Activated CD4-positive, alpha-beta T cell treated with anti-CD3 and anti-CD28 coated beads for 48 hours (primary cell): ENCODE measurements around the gene STX16.
"Not testable (repeated sequence)": the region's sequence is repeated elsewhere in the genome, so short reads cannot be mapped to it uniquely, and the experiment has no call there.

Source experiments
- DNase-seq: peaks from one replicate; pipeline ENCODE4 v3.0.0-alpha.2; 2020

Gene STX16

GRCh38 chr20:58712151-58712791 lies 61.2 kb downstream of the STX16 start:
- no peak for DNase-seq

- no peak for DNase-seq
These were observed 62.0 kb downstream of the STX16 start for GRCh38 chr20:58712806-58713731.

GRCh38 chr20:58713801-58714339 lies 62.8 kb downstream of the STX16 start:
- peak; percentile 0 for DNase-seq

- DNase-seq = peak; percentile 1
These were observed 63.3 kb downstream of the STX16 start for GRCh38 chr20:58714340-58714922.

GRCh38 chr20:58714923-58715351 lies 63.9 kb downstream of the STX16 start:
- peak; percentile 1 for DNase-seq

GRCh38 chr20:58715391-58715800 lies 64.3 kb downstream of the STX16 start:
- DNase-seq = no peak

GRCh38 chr20:58715801-58716475 lies 64.9 kb downstream of the STX16 start:
- no peak for DNase-seq

- no peak for DNase-seq
These were observed 65.6 kb downstream of the STX16 start for GRCh38 chr20:58716476-58717277.

- DNase-seq = no peak
These were observed 66.4 kb downstream of the STX16 start for GRCh38 chr20:58717278-58718091.

- DNase-seq = no peak
These were observed 67.1 kb downstream of the STX16 start for GRCh38 chr20:58718121-58718563.

- no peak for DNase-seq
These were observed 67.6 kb downstream of the STX16 start for GRCh38 chr20:58718729-58719128.

GRCh38 chr20:58719258-58719657 lies 68.2 kb downstream of the STX16 start:
- DNase-seq = no peak

- DNase-seq = no peak
These were observed 68.9 kb downstream of the STX16 start for GRCh38 chr20:58719971-58720371.

- DNase-seq = no peak
These were observed 69.8 kb downstream of the STX16 start for GRCh38 chr20:58720890-58721289.

GRCh38 chr20:58721951-58722778 lies 71.1 kb downstream of the STX16 start:
- no peak for DNase-seq

- DNase-seq = no peak
These were observed 72.0 kb downstream of the STX16 start for GRCh38 chr20:58722877-58723627.

- DNase-seq = no peak
These were observed 72.5 kb downstream of the STX16 start for GRCh38 chr20:58723628-58723984.

GRCh38 chr20:58726156-58726555 lies 75.1 kb downstream of the STX16 start:
- not testable (repeated sequence) for DNase-seq
